SH-SY5Y (cell line): Measurements from ENCODE around the gene ZNF277.

ENCODE experiments used
- GATA2 ChIP-seq: IDR thresholded peaks from 2 replicates; pipeline ENCODE4 v1.6.1; 2011; ENCODE audit warnings: mild to moderate bottlenecking, low read depth, low read length
- GATA3 ChIP-seq: IDR thresholded peaks from 2 replicates; pipeline ENCODE4 v1.6.1; 2011; ENCODE audit warnings: low read depth, mild to moderate bottlenecking, low read length, moderate library complexity

GRCh38 chr7:112168915-112169314 lies 37.6 kb upstream of the ZNF277 start:
- TF ChIP-seq GATA2, result no peak
- TF ChIP-seq GATA3, result no peak
